DND-41 (cell line): ENCODE measurements around the gene TPD52L1.

Experiments
- EZH2 ChIP-seq: IDR thresholded peaks from 3 replicates; pipeline ENCODE4 v1.6.1; 2012; ENCODE audit warnings: borderline replicate concordance, low read depth, mild to moderate bottlenecking, moderate library complexity, low read length, inconsistent platforms; ENCODE audit not compliant: severe bottlenecking
- TF ChIP-seq, protein P1 (sequence below): IDR thresholded peaks from 2 replicates; pipeline ENCODE4 v1.5.1; 2012; ENCODE audit warnings: borderline replicate concordance, low read length, moderate library complexity, mild to moderate bottlenecking; ENCODE audit not compliant: poor library complexity, severe bottlenecking; ENCODE audit errors: extremely low read depth

DNA sequence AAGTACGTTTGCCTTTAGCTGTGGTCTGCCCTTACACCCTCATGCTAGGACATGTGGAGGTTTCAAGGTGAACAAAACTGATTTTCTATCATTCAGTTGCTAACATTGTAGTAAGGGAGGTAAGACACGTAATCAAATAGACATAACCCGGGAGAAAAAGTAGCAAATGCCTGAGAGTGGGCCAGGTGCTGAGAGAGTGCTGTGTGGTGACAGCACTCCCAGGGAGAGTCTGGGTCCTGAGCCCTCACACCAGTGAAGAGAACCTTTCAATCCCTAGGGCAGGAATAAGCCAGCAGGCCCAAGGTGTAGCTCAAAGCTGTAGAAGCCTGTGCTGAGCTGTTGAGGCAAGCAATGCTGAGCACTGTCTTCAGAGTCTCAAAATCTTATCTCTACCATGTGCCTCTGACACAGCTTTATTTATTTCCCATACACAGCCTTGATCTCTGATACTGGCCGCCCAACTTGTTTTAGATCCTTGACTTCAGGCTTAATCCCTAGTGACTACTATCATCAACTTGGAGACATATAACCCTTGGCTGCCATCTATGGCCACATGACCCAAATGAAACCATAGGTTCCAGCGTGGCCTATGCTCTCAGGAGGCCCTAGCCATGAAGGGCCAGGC, 55.2 kb downstream of the TPD52L1 start:
- TF ChIP-seq, protein P1, sequence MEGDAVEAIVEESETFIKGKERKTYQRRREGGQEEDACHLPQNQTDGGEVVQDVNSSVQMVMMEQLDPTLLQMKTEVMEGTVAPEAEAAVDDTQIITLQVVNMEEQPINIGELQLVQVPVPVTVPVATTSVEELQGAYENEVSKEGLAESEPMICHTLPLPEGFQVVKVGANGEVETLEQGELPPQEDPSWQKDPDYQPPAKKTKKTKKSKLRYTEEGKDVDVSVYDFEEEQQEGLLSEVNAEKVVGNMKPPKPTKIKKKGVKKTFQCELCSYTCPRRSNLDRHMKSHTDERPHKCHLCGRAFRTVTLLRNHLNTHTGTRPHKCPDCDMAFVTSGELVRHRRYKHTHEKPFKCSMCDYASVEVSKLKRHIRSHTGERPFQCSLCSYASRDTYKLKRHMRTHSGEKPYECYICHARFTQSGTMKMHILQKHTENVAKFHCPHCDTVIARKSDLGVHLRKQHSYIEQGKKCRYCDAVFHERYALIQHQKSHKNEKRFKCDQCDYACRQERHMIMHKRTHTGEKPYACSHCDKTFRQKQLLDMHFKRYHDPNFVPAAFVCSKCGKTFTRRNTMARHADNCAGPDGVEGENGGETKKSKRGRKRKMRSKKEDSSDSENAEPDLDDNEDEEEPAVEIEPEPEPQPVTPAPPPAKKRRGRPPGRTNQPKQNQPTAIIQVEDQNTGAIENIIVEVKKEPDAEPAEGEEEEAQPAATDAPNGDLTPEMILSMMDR: no peak
- no peak for TF ChIP-seq EZH2
